OCI-LY1 (cell line): Measurements from ENCODE around the gene JAKMIP1.

Experiments
- H2AFZ ChIP-seq: fragments of 200-600 bp; sonication (generic), shearing (Covaris generic); 2 replicates; pipeline ENCODE4 v1.6.0; 2014; ENCODE audit warnings: antibody characterized with exemption, mild to moderate bottlenecking, low read length
- H3F3A ChIP-seq: fragments of 200-600 bp; sonication (generic), shearing (Covaris generic); 2 replicates; pipeline ENCODE4 v1.6.0; 2014; ENCODE audit warnings: mild to moderate bottlenecking, antibody characterized with exemption, low read length, moderate library complexity; ENCODE audit not compliant: insufficient read depth
- H3K27ac ChIP-seq: fragments of 200-600 bp; sonication (generic); 2 replicates; pipeline ENCODE4 v1.5.1; 2014; ENCODE audit warnings: low read length, mixed run types, mild to moderate bottlenecking, low read depth; ENCODE audit not compliant: poor library complexity, severe bottlenecking
- H3K27me3 ChIP-seq: fragments of 200-600 bp; sonication (generic); 2 replicates; pipeline ENCODE4 v1.6.0; 2014; ENCODE audit warnings: antibody characterized with exemption, mild to moderate bottlenecking, low read length, moderate library complexity; ENCODE audit not compliant: insufficient read depth
- H3K36me3 ChIP-seq: fragments of 200-600 bp; sonication (generic); 2 replicates; pipeline ENCODE4 v1.6.1; 2014; ENCODE audit warnings: mild to moderate bottlenecking, antibody characterized with exemption, low read length, moderate library complexity, mixed read lengths; ENCODE audit not compliant: insufficient read depth
- H3K4me1 ChIP-seq: fragments of 200-600 bp; sonication (generic); 2 replicates; pipeline ENCODE4 v1.5.1; 2014; ENCODE audit warnings: mild to moderate bottlenecking, low read length, moderate library complexity; ENCODE audit not compliant: insufficient read depth, severe bottlenecking
- H3K4me2 ChIP-seq: fragments of 200-600 bp; sonication (generic), shearing (Covaris generic); 2 replicates; pipeline ENCODE4 v1.6.1; 2014; ENCODE audit warnings: low read length
- H3K4me3 ChIP-seq: fragments of 200-600 bp; sonication (generic); 2 replicates; pipeline ENCODE4 v1.5.1; 2014; ENCODE audit warnings: low read length, low read depth, mild to moderate bottlenecking, mixed read lengths; ENCODE audit not compliant: poor library complexity, severe bottlenecking
- H3K79me2 ChIP-seq: fragments of 200-600 bp; shearing (Covaris generic); 2 replicates; pipeline ENCODE4 v1.6.1; 2016; ENCODE audit warnings: mixed run types, low read length, mixed read lengths; ENCODE audit not compliant: insufficient read depth
- H3K9ac ChIP-seq: fragments of 200-600 bp; sonication (generic), shearing (Covaris generic); 2 replicates; pipeline ENCODE4 v1.6.1; 2014; ENCODE audit warnings: mild to moderate bottlenecking, low read length, mixed read lengths
- H3K9me2 ChIP-seq: fragments of 200-600 bp; sonication (generic), shearing (Covaris generic); 2 replicates; pipeline ENCODE4 v1.6.1; 2014; ENCODE audit warnings: low read depth, mild to moderate bottlenecking, low read length, mixed read lengths
- H3K9me3 ChIP-seq: fragments of 200-600 bp; shearing (Covaris generic); 2 replicates; pipeline ENCODE4 v1.6.1; 2014; ENCODE audit warnings: low read length, mixed read lengths
- H4K20me1 ChIP-seq: fragments of 200-600 bp; sonication (generic), shearing (Covaris generic); 2 replicates; pipeline ENCODE4 v1.6.0; 2016; ENCODE audit warnings: mild to moderate bottlenecking, low read length; ENCODE audit not compliant: insufficient read depth
- EZH2 ChIP-seq: fragments of 200-600 bp; sonication (generic), shearing (Covaris generic); IDR thresholded peaks from 2 replicates; pipeline ENCODE4 v1.8.0; 2017; ENCODE audit warnings: borderline replicate concordance, mixed run types, mild to moderate bottlenecking, antibody characterized with exemption, low read length, moderate library complexity, mixed read lengths
- TF ChIP-seq, protein P1 (sequence below): fragments of 200-600 bp; sonication (generic), shearing (Covaris generic); IDR thresholded peaks from 2 replicates; pipeline ENCODE4 v1.5.1; 2017; ENCODE audit warnings: mild to moderate bottlenecking, antibody characterized with exemption, low read length, moderate library complexity, mixed read lengths

The JAKMIP1 gene

DNA sequence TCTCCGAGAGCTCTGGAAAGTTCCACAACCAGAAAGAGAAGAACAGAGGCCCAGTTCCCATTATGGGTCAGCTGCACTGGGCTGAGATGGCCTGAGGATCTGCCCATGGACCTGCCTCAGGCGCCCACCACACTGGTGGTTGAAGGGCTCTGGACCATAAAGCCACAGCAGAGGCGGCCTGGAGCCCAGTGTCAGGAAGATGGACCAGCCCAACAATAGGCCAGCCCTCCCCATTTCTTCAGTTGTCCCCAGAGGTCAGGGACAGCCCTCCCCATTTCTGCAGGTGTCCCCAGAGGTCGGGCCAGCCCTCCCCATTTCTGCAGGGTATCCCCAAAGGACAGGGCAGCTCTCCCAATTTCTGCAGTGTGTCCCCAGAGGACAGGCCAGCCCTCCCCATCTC, 144.9 kb downstream of the JAKMIP1 start:
- no peaks in the 10 kb centered on the region for H3K9me2 ChIP-seq
- TF ChIP-seq, protein P1, sequence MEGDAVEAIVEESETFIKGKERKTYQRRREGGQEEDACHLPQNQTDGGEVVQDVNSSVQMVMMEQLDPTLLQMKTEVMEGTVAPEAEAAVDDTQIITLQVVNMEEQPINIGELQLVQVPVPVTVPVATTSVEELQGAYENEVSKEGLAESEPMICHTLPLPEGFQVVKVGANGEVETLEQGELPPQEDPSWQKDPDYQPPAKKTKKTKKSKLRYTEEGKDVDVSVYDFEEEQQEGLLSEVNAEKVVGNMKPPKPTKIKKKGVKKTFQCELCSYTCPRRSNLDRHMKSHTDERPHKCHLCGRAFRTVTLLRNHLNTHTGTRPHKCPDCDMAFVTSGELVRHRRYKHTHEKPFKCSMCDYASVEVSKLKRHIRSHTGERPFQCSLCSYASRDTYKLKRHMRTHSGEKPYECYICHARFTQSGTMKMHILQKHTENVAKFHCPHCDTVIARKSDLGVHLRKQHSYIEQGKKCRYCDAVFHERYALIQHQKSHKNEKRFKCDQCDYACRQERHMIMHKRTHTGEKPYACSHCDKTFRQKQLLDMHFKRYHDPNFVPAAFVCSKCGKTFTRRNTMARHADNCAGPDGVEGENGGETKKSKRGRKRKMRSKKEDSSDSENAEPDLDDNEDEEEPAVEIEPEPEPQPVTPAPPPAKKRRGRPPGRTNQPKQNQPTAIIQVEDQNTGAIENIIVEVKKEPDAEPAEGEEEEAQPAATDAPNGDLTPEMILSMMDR, result no peak
- no peak for TF ChIP-seq EZH2
- no peak overlapping the region for H2AFZ ChIP-seq
- H3K9ac ChIP-seq, result no peak overlapping the region
- no peak overlapping the region for H3K27ac ChIP-seq
- no peaks in the 10 kb centered on the region for H4K20me1 ChIP-seq
- H3K4me1 ChIP-seq, result no peaks in the 10 kb centered on the region
- no peak overlapping the region for H3K4me3 ChIP-seq
- H3K36me3 ChIP-seq, result no peaks in the 10 kb centered on the region
- H3K4me2 ChIP-seq, result no peak overlapping the region
- no peaks in the 10 kb centered on the region for H3K79me2 ChIP-seq
- no peaks in the 10 kb centered on the region for H3K27me3 ChIP-seq
- no peaks in the 10 kb centered on the region for H3F3A ChIP-seq
- no peaks in the 10 kb centered on the region for H3K9me3 ChIP-seq

DNA sequence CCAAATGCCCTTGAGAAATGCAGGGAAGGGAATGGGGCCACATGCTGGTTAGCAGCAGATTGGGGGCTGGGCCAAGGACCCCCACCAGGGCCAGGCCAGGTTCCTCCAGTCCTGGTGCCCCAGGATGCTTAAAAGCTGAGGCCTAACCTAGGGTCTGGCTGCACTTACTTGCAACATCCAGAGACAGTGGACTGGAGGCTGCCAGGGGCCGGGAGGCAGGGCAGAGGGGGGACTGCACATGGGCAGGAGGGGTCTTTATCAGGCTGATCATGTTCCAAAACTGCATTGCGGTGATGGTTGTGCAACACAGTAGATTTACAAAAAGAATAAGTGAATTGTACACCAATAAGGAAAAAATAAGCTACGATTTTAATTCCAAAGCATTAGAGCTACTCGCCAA, 145.3 kb downstream of the JAKMIP1 start:
- Histone ChIP-seq H3K4me3 (no peak overlapping the region), H3F3A (no peaks in the 10 kb centered on the region), H2AFZ (no peak overlapping the region), H3K9me2 (no peaks in the 10 kb centered on the region), H3K79me2 (no peaks in the 10 kb centered on the region), H4K20me1 (no peaks in the 10 kb centered on the region), H3K27me3 (no peaks in the 10 kb centered on the region), H3K4me1 (no peaks in the 10 kb centered on the region), H3K9me3 (no peaks in the 10 kb centered on the region), H3K9ac (no peak overlapping the region), H3K36me3 (no peaks in the 10 kb centered on the region), H3K4me2 (no peak overlapping the region), H3K27ac (no peak overlapping the region)
- TF ChIP-seq, protein P1, result no peak

DNA sequence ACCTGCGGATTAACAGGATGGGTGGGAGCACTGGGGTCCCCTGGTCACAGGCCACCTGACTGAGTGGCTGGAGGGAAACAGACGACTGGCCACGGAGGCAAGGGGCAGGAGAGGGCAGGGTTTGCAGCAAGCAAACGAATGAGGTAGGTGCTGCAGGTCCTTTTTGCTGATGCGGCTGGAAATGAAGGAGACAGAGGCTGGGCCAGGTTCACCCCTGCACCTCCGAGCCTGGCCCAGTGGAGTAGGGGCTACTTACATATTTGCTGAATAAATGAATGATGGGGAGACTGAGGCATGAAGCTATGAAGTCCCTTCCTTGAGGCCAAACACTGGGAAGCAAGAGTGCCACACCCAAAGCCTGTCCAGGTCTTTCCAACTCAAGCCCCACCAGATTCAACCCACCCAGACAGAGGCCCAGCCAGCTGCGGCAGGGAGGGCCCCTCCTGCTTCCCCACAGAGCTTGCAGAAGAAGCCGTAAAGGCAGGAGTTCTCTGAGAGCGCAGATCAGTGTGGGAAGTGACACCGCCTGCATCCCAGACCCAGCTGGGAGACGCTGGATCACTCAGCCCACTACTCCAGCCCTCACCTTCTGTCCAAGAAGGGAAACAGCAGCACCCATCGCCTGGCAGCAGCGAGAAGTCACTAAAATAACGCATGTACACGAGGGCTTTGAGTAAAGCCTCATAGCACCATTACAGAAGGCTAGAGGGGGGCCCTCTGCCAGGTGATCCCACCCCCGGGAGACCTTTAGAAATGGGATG, 146.0 kb downstream of the JAKMIP1 start:
- Histone ChIP-seq H3F3A (no peaks in the 10 kb centered on the region), H3K4me3 (no peak overlapping the region), H3K27me3 (no peaks in the 10 kb centered on the region), H3K36me3 (no peaks in the 10 kb centered on the region), H3K9ac (no peak overlapping the region), H4K20me1 (no peaks in the 10 kb centered on the region), H3K27ac (no peak overlapping the region), H3K9me2 (no peaks in the 10 kb centered on the region), H3K79me2 (no peaks in the 10 kb centered on the region), H3K4me2 (no peak overlapping the region), H3K9me3 (no peaks in the 10 kb centered on the region), H2AFZ (no peak overlapping the region), H3K4me1 (no peaks in the 10 kb centered on the region)
- TF ChIP-seq, protein P1, result no peak
- TF ChIP-seq EZH2, result no peak
